IPS-15b (cell line): ENCODE data around the gene FAM174B.

Experiments
- H3K27me3 ChIP-seq: one replicate; pipeline ENCODE4 v1.6.1; 2013; ENCODE audit warnings: low read length; ENCODE audit not compliant: control insufficient read depth, insufficient read depth
- H3K36me3 ChIP-seq: one replicate; pipeline ENCODE4 v1.6.1; 2013; ENCODE audit warnings: low read length; ENCODE audit not compliant: control insufficient read depth, insufficient read depth
- H3K4me1 ChIP-seq: one replicate; pipeline ENCODE4 v1.6.1; 2013; ENCODE audit warnings: mild to moderate bottlenecking, low read length; ENCODE audit not compliant: control insufficient read depth, insufficient read depth
- H3K4me3 ChIP-seq: one replicate; pipeline ENCODE4 v1.5.1; 2013; ENCODE audit warnings: low read depth, low read length
- H3K9ac ChIP-seq: one replicate; pipeline ENCODE4 v1.6.1; 2013; ENCODE audit warnings: low read depth, mild to moderate bottlenecking, low read length
- H3K9me3 ChIP-seq: one replicate; pipeline ENCODE4 v1.6.1; 2013; ENCODE audit warnings: mild to moderate bottlenecking, low read length; ENCODE audit not compliant: control insufficient read depth, insufficient read depth

FAM174B gene

GRCh38 chr15:92624401-92624991 lies 31.1 kb downstream of the FAM174B start:
- no peaks in the 10 kb centered on the region for H3K4me1 ChIP-seq
- no peaks in the 10 kb centered on the region for H3K27me3 ChIP-seq
- H3K9me3 ChIP-seq: no peaks in the 10 kb centered on the region
- H3K4me3 ChIP-seq: no peak overlapping the region
- no peak overlapping the region for H3K9ac ChIP-seq
- no peaks in the 10 kb centered on the region for H3K36me3 ChIP-seq

- Histone ChIP-seq H3K9me3 (no peaks in the 10 kb centered on the region), H3K36me3 (no peaks in the 10 kb centered on the region), H3K27me3 (no peaks in the 10 kb centered on the region), H3K4me1 (no peaks in the 10 kb centered on the region), H3K4me3 (no peak overlapping the region), H3K9ac (no peak overlapping the region)
Measured at GRCh38 chr15:92623435-92623834, 32.1 kb downstream of the FAM174B start.

GRCh38 chr15:92621972-92622533 lies 33.5 kb downstream of the FAM174B start:
- peaks cover 2% of the 10 kb centered on the region for H3K4me1 ChIP-seq
- H3K27me3 ChIP-seq: no peaks in the 10 kb centered on the region
- no peak overlapping the region for H3K4me3 ChIP-seq
- H3K36me3 ChIP-seq: no peaks in the 10 kb centered on the region
- H3K9me3 ChIP-seq: no peaks in the 10 kb centered on the region
- H3K9ac ChIP-seq: no peak overlapping the region

- Histone ChIP-seq H3K9ac (no peak overlapping the region), H3K36me3 (no peaks in the 10 kb centered on the region), H3K4me3 (no peak overlapping the region), H3K4me1 (peaks cover 4% of the 10 kb centered on the region), H3K27me3 (no peaks in the 10 kb centered on the region), H3K9me3 (no peaks in the 10 kb centered on the region)
Measured at GRCh38 chr15:92620991-92621390, 34.6 kb downstream of the FAM174B start.

- Histone ChIP-seq H3K4me3 (no peak overlapping the region), H3K4me1 (peaks cover 4% of the 10 kb centered on the region), H3K36me3 (no peaks in the 10 kb centered on the region)
Measured at GRCh38 chr15:92619145-92620101, 36.2 kb downstream of the FAM174B start.

GRCh38 chr15:92617549-92618520 lies 37.7 kb downstream of the FAM174B start:
- no peak overlapping the region for H3K9ac ChIP-seq

More at GRCh38 chr15:92619145-92620101, 36.2 kb downstream of the FAM174B start:
- H3K9me3 ChIP-seq: no peaks in the 10 kb centered on the region
- H3K9ac ChIP-seq: no peak overlapping the region
- H3K27me3 ChIP-seq: no peaks in the 10 kb centered on the region

GRCh38 chr15:92616621-92617548 lies 38.7 kb downstream of the FAM174B start:
- Histone ChIP-seq H3K9me3 (no peaks in the 10 kb centered on the region), H3K4me3 (no peak overlapping the region), H3K9ac (no peak overlapping the region), H3K27me3 (no peaks in the 10 kb centered on the region), H3K4me1 (peaks cover 4% of the 10 kb centered on the region), H3K36me3 (no peaks in the 10 kb centered on the region)

More at GRCh38 chr15:92617549-92618520, 37.7 kb downstream of the FAM174B start:
- H3K36me3 ChIP-seq: no peaks in the 10 kb centered on the region
- no peaks in the 10 kb centered on the region for H3K27me3 ChIP-seq
- no peaks in the 10 kb centered on the region for H3K9me3 ChIP-seq
- no peak overlapping the region for H3K4me3 ChIP-seq
- peaks cover 4% of the 10 kb centered on the region for H3K4me1 ChIP-seq

GRCh38 chr15:92614791-92615785 lies 40.5 kb downstream of the FAM174B start:
- peaks cover 4% of the 10 kb centered on the region for H3K4me1 ChIP-seq
- no peaks in the 10 kb centered on the region for H3K27me3 ChIP-seq

GRCh38 chr15:92614301-92614700 lies 41.3 kb downstream of the FAM174B start:
- H3K27me3 ChIP-seq: no peaks in the 10 kb centered on the region
- H3K36me3 ChIP-seq: no peaks in the 10 kb centered on the region
- no peak overlapping the region for H3K4me3 ChIP-seq
- peaks cover 4% of the 10 kb centered on the region for H3K4me1 ChIP-seq
- no peak overlapping the region for H3K9ac ChIP-seq
- no peaks in the 10 kb centered on the region for H3K9me3 ChIP-seq

More at GRCh38 chr15:92614791-92615785, 40.5 kb downstream of the FAM174B start:
- Histone ChIP-seq H3K4me3 (no peak overlapping the region), H3K9me3 (no peaks in the 10 kb centered on the region), H3K9ac (no peak overlapping the region), H3K36me3 (no peaks in the 10 kb centered on the region)
